Panc1 (cell line): ENCODE measurements around the gene NACC1. TPM values are rescaled to one million over a fixed set of nuclear protein-coding genes. Genes with fewer than 3 reads are reported as not detected.

Experiments used
- ATAC-seq: fragments of 200-7000 bp; cut with Tn5 transposase; 2 replicates; pipeline ENCODE4 v1.9.1; 2020; ENCODE audit warnings: mild to moderate bottlenecking, moderate library complexity
- BruUV-seq: library from RNA; stranded (reverse); fragments of 400-500 nt; replicated peaks from 2 replicates; lab custom pipeline; 2021; lab: Mats Ljungman, UMichigan
- CTCF ChIA-PET: fragments of 300-600 bp; sonication (Branson Sonifier 250); formaldehyde crosslinking; loops from one replicate; lab custom pipeline; 2022; ENCODE audit warnings: antibody characterized with exemption; lab: Charles Lee
- POLR2A ChIA-PET: fragments of 300-600 bp; sonication (Branson Sonifier 250); formaldehyde crosslinking; loops from one replicate; lab custom pipeline; 2022; ENCODE audit warnings: antibody characterized with exemption; lab: Charles Lee
- DNase-seq: peaks from one replicate; pipeline ENCODE4 v3.0.0-alpha.2; 2010; ENCODE audit warnings: low read depth, low spot score
- H3K27ac ChIP-seq: 2 replicates; pipeline ENCODE4 v1.5.1; 2011; ENCODE audit warnings: mild to moderate bottlenecking, low read length, inconsistent platforms
- H3K27me3 ChIP-seq: fragments of 200-500 bp; sonication (Bioruptor generic); 2 replicates; pipeline ENCODE4 v1.6.0; 2014; ENCODE audit warnings: low read length, inconsistent platforms; ENCODE audit not compliant: control insufficient read depth, insufficient read depth
- H3K36me3 ChIP-seq: fragments of 200-500 bp; sonication (Bioruptor generic); 2 replicates; pipeline ENCODE4 v1.5.1; 2014; ENCODE audit warnings: inconsistent platforms, mild to moderate bottlenecking, low read length, moderate library complexity; ENCODE audit not compliant: control insufficient read depth, insufficient read depth
- H3K4me1 ChIP-seq: 2 replicates; pipeline ENCODE4 v1.5.1; 2011; ENCODE audit warnings: inconsistent platforms, mild to moderate bottlenecking, low read length, moderate library complexity; ENCODE audit not compliant: control insufficient read depth, insufficient read depth
- H3K4me3 ChIP-seq, 2 experiments: 2 replicates each; pipeline ENCODE4 v1.5.1; 2011 to 2012; ENCODE audit warnings: low read depth in 2 of 2, low read length in 2 of 2, mild to moderate bottlenecking in 2 of 2, inconsistent platforms in 1 of 2, moderate library complexity in 1 of 2
- H3K9me3 ChIP-seq: fragments of 200-500 bp; sonication (Bioruptor generic); 2 replicates; pipeline ENCODE4 v1.5.1; 2014; ENCODE audit warnings: low read depth, mild to moderate bottlenecking, inconsistent platforms, low read length, moderate library complexity; ENCODE audit not compliant: control insufficient read depth, insufficient read depth
- POLR2AphosphoS5 ChIP-seq: IDR thresholded peaks from 2 replicates; pipeline ENCODE4 v1.6.1; 2012; ENCODE audit warnings: mild to moderate bottlenecking, low read depth, low read length, moderate library complexity
- REST ChIP-seq, 2 experiments: IDR thresholded peaks; 2 replicates each; pipeline ENCODE4 v1.6.1; 2011 to 2012; ENCODE audit warnings: low read depth in 2 of 2, control low read depth in 1 of 2, low read length in 1 of 2, mild to moderate bottlenecking in 1 of 2, moderate library complexity in 1 of 2; ENCODE audit not compliant: insufficient read depth in 1 of 2
- SIN3A ChIP-seq: IDR thresholded peaks from 2 replicates; pipeline ENCODE4 v1.6.1; 2012; ENCODE audit warnings: low read depth, mild to moderate bottlenecking, low read length, moderate library complexity, borderline replicate concordance; ENCODE audit not compliant: insufficient read depth
- TCF7L2 ChIP-seq: IDR thresholded peaks from 2 replicates; pipeline ENCODE4 v1.6.1; 2011; ENCODE audit warnings: mild to moderate bottlenecking, low read depth, low read length, inconsistent platforms
- in situ Hi-C: cut with HindIII; loops from 2 replicates; pipeline ENCODE4 v1.10.0; 2016; ENCODE audit warnings: low sequenced_read_pairs, low pct_unique_long_range_greater_than_20kb
- intact Hi-C: fragments of 100-400 bp; cut with micrococcal nuclease; formaldehyde crosslinking; loops from one replicate; pipeline ENCODE4 v1.10.0; 2022; ENCODE audit not compliant: unreplicated experiment
- total RNA-seq: library from RNA; stranded (reverse); gene quantifications from one replicate; pipeline ENCODE4 v1.2.1, GENCODE V29; 2021; ENCODE audit not compliant: unreplicated experiment
- TF ChIP-seq, protein P1 (sequence below): fragments of 450-650 bp; IDR thresholded peaks from 2 replicates; pipeline ENCODE4 v1.5.1; 2017; ENCODE audit warnings: mild to moderate bottlenecking

Gene NACC1
- total RNA-seq, 1 experiment from 2014 or later = 129 TPM

DNA sequence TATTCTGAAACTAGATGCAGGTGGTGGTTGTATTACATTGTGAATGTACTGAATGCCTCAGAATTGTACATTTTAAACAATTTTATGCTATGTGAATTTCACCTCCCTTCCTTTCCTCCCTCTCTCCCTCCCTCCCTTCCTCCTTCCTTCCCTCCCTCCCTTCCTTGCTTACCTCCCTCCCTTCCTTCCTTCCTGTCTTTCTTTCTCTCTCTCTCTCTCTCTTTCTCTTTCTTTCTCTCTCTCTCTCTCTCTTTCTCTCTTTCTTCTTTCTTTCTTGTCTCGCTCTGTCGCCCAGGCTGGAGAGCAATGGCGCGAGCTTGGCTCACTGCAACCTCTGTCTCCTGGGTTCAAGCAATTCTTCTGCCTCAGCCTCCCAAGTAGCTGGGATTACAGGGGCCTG lies 69.4 kb downstream of the NACC1 start:
- no peak for ATAC-seq
- in situ Hi-C loops = no loop called here

DNA sequence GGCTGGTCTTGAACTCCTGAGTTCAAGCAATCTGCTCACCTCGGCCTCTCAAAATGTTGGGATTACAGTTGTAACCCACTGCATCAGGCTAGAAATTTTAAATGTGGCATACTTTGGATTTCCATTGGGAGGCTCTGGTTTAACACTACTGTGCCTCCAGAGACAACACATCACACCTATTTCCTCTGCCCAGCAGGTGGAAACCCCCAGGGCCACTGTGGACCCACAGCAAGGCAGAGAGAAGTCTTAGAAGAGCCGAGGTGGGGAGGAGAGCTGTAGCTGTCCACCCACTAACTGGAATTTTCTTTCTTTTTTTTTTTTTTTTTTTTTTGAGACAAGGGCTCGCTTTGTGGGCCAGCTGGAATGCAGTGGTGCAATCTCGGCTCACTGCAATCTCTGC lies 71.5 kb downstream of the NACC1 start:
- CTCF ChIA-PET = interaction anchor here (0.5 kb wide), 1 partner anchor 179 kb away, joined by 3 read pairs; no protein-coding TSS in a partner anchor
- no TSS peak for BruUV-seq
- no peaks in the 10 kb centered on the region for H3K36me3 ChIP-seq
- no peak for TF ChIP-seq SIN3A
- no peak overlapping the region for H3K27ac ChIP-seq
- POLR2A ChIA-PET = no interaction called here
- intact Hi-C loops (no loop called here), in situ Hi-C loops (no loop called here)
- no peaks in the 10 kb centered on the region for H3K27me3 ChIP-seq
- DNase-seq = no peak
- no peaks in the 10 kb centered on the region for H3K9me3 ChIP-seq
- no peak for ATAC-seq
- H3K4me1 ChIP-seq = no peaks in the 10 kb centered on the region
- H3K4me3 ChIP-seq = no peak overlapping the region

More for the DNA sequence above, 69.4 kb downstream of the NACC1 start:
- no peak overlapping the region for H3K4me3 ChIP-seq
- intact Hi-C loops = no loop called here
- POLR2A ChIA-PET = no interaction called here
- no peak for DNase-seq
- no peaks in the 10 kb centered on the region for H3K9me3 ChIP-seq
- TF ChIP-seq POLR2AphosphoS5 = no peak
- TF ChIP-seq, protein P1, sequence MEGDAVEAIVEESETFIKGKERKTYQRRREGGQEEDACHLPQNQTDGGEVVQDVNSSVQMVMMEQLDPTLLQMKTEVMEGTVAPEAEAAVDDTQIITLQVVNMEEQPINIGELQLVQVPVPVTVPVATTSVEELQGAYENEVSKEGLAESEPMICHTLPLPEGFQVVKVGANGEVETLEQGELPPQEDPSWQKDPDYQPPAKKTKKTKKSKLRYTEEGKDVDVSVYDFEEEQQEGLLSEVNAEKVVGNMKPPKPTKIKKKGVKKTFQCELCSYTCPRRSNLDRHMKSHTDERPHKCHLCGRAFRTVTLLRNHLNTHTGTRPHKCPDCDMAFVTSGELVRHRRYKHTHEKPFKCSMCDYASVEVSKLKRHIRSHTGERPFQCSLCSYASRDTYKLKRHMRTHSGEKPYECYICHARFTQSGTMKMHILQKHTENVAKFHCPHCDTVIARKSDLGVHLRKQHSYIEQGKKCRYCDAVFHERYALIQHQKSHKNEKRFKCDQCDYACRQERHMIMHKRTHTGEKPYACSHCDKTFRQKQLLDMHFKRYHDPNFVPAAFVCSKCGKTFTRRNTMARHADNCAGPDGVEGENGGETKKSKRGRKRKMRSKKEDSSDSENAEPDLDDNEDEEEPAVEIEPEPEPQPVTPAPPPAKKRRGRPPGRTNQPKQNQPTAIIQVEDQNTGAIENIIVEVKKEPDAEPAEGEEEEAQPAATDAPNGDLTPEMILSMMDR = no peak
- TF ChIP-seq TCF7L2 = no peak
- TF ChIP-seq SIN3A = no peak
- no peak for TF ChIP-seq REST (IDR thresholded peaks at IDR 0.05; ENCODE audit: insufficient read depth in 1 of 2, low read depth in 2 of 2, low read length in 1 of 2)
- H3K4me1 ChIP-seq = no peaks in the 10 kb centered on the region
- no peaks in the 10 kb centered on the region for H3K27me3 ChIP-seq
- CTCF ChIA-PET = no interaction called here
- H3K36me3 ChIP-seq = no peaks in the 10 kb centered on the region
- no TSS peak for BruUV-seq
- no peak overlapping the region for H3K27ac ChIP-seq

Other genes starting within 250 kb of the NACC1 start
- gene DNASE2, start 236.8 kb upstream of the NACC1 start, total RNA-seq = 78.9 TPM
- gene KLF1, start 231.1 kb upstream of the NACC1 start, total RNA-seq = 0.10 TPM
- gene GCDH, start 227.1 kb upstream of the NACC1 start, total RNA-seq = 15.6 TPM
- 1.6 TPM for gene SYCE2, start 199.0 kb upstream of the NACC1 start, total RNA-seq
- gene FARSA, start 184.6 kb upstream of the NACC1 start, total RNA-seq = 80.3 TPM
- 1,060 TPM for gene CALR, start 179.7 kb upstream of the NACC1 start, total RNA-seq
- 111 TPM for gene RAD23A, start 172.4 kb upstream of the NACC1 start, total RNA-seq
- gene GADD45GIP1, start 161.0 kb upstream of the NACC1 start, total RNA-seq = 36.7 TPM
- 0.54 TPM for gene DAND5, start 148.7 kb upstream of the NACC1 start, total RNA-seq
- gene NFIX, start 122.8 kb upstream of the NACC1 start, total RNA-seq = 144 TPM
- 0.23 TPM for gene LYL1, start 15.4 kb upstream of the NACC1 start, total RNA-seq
- 52.0 TPM for gene TRMT1, start 1.5 kb upstream of the NACC1 start, total RNA-seq
- 43.6 TPM for gene STX10, start 32.1 kb downstream of the NACC1 start, total RNA-seq
- gene IER2, start 32.1 kb downstream of the NACC1 start, total RNA-seq = 80.4 TPM